NCI-H1694 (cell line): ENCODE measurements around the gene CUTC.

Source experiments
- DNase-seq: peaks from one replicate; lab custom pipeline; 2025; lab: John Stamatoyannopoulos, UW

CUTC gene

DNA sequence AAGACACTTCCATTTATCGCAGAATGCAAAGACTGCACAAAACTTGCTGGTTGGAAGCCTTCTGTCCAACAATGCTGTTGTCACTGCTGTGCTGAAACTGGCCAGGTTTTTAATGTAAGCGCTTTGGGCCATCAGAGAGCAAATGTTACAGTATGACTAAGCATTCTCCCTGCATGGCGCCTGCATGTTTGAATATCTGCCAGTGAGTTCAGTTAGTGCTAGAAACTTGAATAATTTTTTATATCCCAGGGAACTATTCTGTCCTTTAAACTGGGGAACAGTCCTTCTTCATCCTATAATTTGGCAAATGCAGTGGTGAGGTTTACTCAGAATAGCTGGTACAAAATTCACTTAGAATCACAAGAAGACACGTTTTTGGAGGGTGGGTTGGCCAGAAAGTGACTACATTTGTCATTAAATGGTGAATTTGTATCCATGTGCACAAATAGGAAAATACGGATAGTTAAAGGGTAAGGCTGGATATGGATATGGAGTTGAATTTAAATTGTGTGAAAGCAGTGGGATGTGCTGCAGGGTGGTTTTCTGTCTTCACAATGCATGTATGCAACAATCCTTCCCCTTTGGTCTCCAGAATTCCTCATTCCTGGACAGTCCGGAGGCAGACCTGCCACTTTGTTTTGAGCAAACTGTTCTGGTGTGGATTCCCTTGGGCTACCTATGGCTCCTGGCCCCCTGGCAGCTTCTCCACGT is 52.1 kb downstream of the CUTC start:
- DNase-seq, result no peak

DNA sequence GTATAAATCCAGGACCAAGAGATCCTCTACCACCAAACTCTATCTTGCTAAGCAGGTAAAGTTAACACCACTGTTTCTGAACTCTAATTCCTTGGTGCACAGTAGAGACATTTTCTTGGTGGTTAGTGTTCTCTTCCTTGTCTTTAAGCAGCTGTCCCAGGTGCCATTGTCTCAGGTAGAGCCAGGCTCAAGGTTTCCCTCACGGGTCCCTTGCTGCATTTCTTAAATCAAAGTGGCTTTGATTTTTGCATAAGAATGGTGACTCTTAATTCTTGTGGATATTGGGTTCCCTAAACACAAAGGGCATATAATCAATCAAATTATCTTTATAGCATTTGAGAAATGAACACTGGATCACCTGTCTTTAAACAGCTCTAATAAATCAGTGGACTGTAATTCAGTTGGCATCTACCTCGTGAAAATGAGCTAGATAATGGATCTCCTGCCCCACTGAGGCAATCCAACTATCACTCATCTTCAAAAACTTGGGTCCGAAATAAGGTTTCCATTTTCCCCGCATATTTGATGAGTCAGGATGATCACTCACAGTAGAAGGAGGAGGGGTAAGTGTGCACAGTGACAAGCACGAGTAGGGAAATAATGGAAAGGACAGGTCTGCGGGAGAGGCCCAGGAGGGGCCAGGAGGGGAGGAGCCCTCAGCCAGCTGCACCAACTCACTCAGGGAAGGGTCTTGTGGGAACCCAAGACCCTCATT is 52.9 kb downstream of the CUTC start:
- DNase-seq, result no peak

DNA sequence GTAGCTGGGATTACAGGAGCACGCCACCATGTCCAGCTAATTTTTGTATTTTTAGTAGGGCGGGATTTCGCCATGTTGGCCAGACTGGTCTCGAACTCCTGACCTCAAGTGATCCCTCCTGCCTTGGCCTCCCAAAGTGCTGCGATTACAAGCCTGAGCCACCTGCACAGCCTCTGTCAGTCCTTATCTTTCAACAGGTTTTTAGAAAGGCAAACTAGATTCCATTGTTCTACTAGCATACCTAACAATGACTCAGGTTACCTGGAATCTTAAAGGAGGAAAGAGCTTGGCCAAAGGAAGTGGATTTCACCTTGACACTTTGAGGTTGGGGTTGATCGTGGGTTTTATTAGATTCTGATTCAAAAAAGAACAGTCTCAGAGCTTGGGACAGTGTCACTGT is 53.6 kb downstream of the CUTC start:
- DNase-seq, result no peak

DNA sequence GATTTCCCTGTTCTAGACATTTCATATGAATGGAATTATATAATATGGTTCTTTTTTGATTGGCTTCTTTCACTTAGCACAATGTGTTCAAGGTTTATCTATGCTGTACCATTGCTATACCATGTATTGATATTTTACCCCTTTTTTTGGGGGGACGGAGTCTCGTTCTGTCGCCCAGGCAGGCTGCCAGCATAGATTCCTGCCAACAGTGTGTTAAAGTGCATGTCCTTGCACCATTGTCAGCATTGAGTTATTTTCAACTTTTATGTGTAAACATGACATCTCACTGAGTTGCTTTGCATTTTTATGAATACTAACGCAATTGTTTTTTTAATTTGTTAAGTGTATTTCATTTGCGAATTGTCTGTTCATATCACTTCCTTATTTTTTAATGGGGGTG is 55.3 kb downstream of the CUTC start:
- no peak for DNase-seq

DNA sequence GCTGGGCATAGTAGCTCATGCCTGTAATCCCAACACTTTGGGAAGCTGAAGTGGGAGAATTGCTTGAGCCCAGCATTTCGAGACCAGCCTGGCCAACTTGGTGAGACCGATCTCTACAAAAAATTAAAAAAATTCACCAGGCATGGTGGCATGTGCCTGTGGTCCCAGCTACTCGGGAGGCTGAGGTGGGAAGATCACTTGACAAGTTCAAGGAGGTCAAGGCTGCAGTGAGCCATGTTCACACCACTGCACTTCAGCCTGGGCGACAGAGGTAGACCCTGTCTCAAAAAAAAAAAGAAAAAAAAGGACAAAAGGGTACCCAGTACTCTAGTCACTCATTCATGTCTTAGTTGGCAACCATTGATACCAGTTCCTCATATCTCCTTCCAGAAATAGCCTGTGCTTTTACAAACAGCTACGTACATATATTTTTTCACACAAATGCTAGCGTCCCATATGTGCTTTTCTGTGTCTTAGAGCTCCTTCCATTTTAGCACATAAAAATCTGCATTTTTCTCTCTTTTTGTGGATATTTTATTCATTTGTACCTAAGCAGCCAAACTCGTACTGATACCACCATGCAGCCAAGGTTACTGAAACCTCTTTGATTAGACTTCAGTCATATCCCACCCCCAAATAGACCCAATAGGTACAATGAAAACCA is 55.9 kb downstream of the CUTC start:
- no peak for DNase-seq

DNA sequence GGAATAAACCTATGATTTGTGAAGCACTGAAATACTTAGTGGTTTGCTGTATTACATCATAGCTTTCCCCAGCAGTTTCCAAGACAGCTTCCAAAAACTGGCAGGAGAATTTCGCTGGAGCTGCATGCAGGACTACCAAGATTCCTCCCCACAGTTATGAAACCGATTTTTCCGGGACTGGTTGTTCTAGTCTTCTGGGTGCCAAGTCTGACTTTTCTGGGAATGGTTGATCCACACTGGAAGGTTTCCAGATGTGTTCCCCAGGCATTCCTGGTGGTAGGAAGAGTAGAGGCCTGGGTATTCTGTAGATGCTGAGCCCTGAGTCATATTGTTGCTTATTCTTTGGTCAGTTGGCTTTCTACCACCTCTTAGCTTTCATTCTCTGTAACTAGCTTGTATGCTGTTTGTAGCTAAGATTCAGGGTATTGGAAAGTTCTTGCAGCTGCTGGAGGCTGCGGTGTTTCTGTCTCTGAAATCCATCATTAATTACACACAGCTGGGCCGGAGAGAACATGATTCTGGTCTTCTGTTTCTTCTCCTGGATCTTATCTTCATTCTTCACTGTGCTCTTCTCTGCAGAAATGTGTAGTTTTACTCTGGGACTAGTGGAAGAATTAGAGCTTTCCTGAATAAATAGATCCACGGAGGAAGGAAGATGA is 56.7 kb downstream of the CUTC start:
- no peak for DNase-seq

DNA sequence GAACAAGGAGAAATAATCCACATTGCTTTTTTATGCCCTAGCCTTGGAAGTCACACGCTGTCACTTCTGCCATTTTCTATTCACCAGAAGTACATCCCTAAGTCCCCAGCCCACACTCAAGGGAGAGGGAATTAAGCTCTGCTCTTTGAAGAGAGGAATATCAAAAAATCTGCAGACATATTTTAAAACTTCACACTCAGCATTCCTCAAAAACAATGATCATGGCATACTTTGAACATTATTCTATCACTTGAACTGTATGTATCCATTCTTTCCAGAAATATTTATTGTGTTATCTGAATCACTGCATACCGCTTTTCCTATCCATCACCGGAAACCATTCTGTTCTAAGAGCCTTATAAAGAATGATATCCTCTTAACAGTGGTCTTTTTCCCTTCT is 59.8 kb downstream of the CUTC start:
- DNase-seq, result no peak

DNA sequence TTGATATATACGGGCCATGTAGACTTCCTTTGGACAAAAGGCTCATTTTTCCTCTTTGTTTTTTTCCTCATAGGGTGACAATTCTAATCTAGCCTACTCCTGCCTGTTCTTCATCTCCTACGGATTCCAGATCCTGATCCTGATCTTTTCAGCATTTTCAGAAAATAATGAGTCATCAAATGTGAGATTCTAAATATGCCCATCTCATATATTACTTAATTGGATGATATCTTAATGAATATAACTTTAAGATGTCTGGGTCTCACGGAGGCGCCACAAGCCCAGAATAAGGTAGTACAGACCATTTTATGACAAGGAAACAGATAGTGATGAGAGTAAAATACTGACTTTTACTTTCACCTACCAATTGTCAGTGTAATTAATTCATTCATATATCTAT is 61.8 kb downstream of the CUTC start:
- no peak for DNase-seq

DNA sequence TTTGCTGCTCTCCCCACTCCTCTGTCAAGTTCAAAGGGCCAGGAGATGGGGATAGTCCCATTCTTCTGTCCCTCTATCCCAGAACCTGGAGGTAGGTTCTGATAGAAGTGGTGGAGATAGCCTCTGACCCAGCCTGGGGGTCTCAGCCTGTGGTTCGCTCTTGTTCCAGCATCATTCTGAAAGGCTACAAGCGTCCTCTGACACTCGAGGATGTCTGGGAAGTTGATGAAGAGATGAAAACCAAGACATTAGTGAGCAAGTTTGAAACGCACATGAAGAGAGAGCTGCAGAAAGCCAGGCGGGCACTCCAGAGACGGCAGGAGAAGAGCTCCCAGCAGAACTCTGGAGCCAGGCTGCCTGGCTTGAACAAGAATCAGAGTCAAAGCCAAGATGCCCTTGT is 64.9 kb downstream of the CUTC start:
- DNase-seq, result no peak

DNA sequence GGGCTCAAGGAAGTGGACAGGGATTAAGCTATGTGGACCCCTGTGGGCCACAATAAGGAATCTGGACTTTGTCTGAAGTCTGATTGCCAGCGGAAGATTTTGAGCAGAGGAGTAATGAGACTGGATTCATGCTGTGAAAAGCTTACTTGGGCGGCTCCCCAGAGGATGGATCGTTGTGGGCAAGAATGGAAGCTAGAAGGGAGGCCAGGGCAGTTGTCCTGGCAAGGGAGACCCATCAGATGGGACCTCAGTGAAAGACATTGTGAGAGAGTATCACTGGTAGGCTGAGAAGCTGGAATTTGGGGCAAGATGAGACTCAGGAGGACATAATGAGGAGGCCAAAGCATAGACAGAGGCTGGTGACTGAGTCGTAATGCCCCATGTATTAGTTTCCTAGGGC is 66.0 kb downstream of the CUTC start:
- no peak for DNase-seq

DNA sequence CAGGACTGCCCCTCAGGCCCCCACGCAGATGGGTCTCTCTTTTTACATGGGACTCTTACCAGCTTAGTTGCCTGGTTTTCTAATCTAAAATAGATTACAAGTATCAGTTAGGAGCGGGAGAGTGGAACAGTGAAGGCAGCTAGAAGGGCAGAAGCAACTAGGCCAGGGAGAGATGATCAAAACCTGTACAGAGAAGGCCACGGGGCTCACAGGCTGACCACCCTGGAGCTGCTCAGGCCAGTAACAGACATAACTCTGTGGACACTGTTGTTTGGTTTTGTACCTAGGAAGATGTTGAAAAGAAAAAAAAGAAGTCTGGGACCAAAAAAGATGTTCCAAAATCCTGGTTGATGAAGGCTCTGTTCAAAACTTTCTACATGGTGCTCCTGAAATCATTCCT is 66.9 kb downstream of the CUTC start:
- no peak for DNase-seq

DNA sequence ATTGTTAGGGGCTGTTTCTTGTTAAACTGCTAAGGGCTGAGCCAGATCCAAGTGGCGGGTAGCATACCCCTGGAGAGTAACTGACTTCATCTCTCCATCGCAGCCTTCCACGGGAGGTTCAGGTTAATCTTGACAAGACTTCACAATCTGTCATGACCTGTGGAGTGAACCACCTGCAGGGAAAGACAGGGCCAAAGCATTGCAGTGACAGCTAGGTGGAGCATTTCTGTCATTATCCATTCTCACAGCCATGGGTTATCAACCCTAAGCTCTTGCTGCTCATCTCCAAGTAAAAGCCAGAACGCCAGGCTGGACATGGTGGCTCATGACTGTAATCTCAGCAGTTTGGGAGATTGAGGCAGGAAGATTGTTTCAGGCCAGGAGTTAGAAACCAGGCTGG is 67.6 kb downstream of the CUTC start:
- no peak for DNase-seq

DNA sequence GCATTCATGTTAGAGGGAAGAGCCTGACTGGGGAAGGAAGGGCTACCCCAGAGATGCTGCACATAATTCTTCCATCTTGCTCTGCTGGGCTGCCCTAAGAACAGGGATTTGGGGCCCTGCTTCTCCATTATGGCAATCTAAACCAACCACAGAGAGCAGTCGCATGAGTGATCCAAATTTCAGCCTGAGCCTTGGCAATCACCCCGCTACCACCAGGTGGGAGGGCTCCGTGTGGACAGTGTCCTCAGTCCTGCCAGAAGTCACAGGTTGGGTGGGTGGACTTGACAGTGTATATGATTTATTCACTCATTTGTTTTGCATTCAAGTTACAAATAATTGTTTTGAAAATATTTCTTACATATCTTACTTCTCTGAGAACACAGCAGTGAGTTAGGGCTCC is 72.4 kb downstream of the CUTC start:
- no peak for DNase-seq

DNA sequence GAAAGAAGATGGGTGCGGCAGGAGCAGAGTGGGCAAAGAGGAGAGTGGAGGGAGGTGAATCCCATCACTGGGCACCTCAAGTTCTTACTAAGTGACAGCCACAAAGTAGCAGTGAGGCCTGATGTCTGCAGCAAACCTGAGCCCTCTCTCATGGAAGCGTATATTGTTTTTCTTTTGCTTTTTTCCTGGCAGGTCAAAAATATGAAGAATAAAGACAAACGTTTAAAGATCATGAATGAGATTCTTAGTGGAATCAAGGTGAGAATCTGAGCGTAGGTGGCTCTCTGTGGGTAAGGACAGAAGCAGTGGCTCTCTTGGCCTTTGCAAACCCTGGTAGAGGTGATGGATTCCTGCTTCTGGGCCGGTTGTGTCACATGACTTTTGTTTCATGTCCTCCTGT is 73.2 kb downstream of the CUTC start:
- no peak for DNase-seq
